ENCODE data around the gene IGF2BP1. TPM values are rescaled to one million over a fixed set of nuclear protein-coding genes. Genes with fewer than 3 reads are reported as not detected.

The IGF2BP1 gene
- total RNA-seq, 1 experiment from 2014 or later = 434 TPM

- Histone ChIP-seq H2BK20ac (ENCODE audit: low read depth, low read length, poor library complexity, severe bottlenecking) (no peak overlapping the region), H4K8ac (replicated peaks; ENCODE audit: insufficient read length, low read depth, low read length) (no peak overlapping the region), H3K23me2 (ENCODE audit: insufficient read length, low read depth, low read length, poor library complexity, severe bottlenecking) (peaks cover 4% of the 10 kb centered on the region), H3K79me1 (ENCODE audit: insufficient read depth, low read depth, low read length, poor library complexity, severe bottlenecking) (peaks cover 11% of the 10 kb centered on the region), H3K4me1 (ENCODE audit: insufficient read depth, low read length) (peaks cover 46% of the 10 kb centered on the region), H3K9ac (ENCODE audit: extremely low read depth, insufficient read length, low read length) (peak overlapping the region; percentile 10), H3K18ac (ENCODE audit: insufficient read length, low read depth, low read length) (no peak overlapping the region), H3K4me2 (ENCODE audit: insufficient read depth, insufficient read length, low read length) (peak overlapping the region; percentile 64), H2BK15ac (ENCODE audit: low read depth, low read length) (no peak overlapping the region), H3T11ph (ENCODE audit: low read length) (no peak overlapping the region), H3K9me3 (ENCODE audit: control insufficient read depth, low read depth, low read length) (no peaks in the 10 kb centered on the region), H2BK120ac (ENCODE audit: low read depth, low read length, poor library complexity, severe bottlenecking) (no peak overlapping the region), H3K14ac (ENCODE audit: insufficient read depth, low read length) (no peak overlapping the region), H4K91ac (ENCODE audit: insufficient read length, low read depth, low read length) (peak overlapping the region; percentile 80), H2AK5ac (ENCODE audit: insufficient read length, low read length) (no peak overlapping the region), H2BK5ac (ENCODE audit: insufficient read length, low read length) (no peak overlapping the region), H4K5ac (ENCODE audit: insufficient read length, low read depth, low read length) (no peak overlapping the region), H3K27ac (ENCODE audit: insufficient read length, low read depth, low read length) (peak overlapping the region; percentile 97), H3K27me3 (ENCODE audit: insufficient read depth, low read length) (no peaks in the 10 kb centered on the region), H3K23ac (ENCODE audit: insufficient read length, low read depth, low read length) (no peak overlapping the region), H4K20me1 (ENCODE audit: control insufficient read depth, insufficient read depth, insufficient read length) (no peaks in the 10 kb centered on the region), H2AFZ (ENCODE audit: low read length) (no peak overlapping the region), H2BK12ac (ENCODE audit: insufficient read length, low read depth, low read length) (no peak overlapping the region), H3K56ac (ENCODE audit: insufficient read length, low read depth, low read length) (no peak overlapping the region), H3K79me2 (ENCODE audit: insufficient read depth, low read length) (peaks cover 42% of the 10 kb centered on the region; the same call in 1 of the 2 replicates), H3K4ac (ENCODE audit: low read depth, low read length) (no peak overlapping the region)
- Mint-ChIP-seq H3K4me3 (peak overlapping the region in 1 of 2 experiments; percentile 66; a peak in 3 of 5 replicates), H3K27ac (peak overlapping the region; percentile 96 to 99 (median 98)), H3K36me3 (ENCODE audit: insufficient read depth in 1 of 3, low read depth in 3 of 3) (peaks cover 35 to 50% (median 48%) of the 10 kb centered on the region in 3 experiments), H3K27me3 (ENCODE audit: low read depth) (no peaks in the 10 kb centered on the region), H3K9me3 (no peaks in the 10 kb centered on the region), H3K4me1 (peaks cover 68 to 77% of the 10 kb centered on the region in 2 experiments)
- no CpG with 5 or more reads among the region's 5 CpGs for WGBS (ENCODE audit: extremely low coverage, insufficient read length, low lambda C conversion rate)
- peak; percentile 59 for DNase-seq
- no peak for TF ChIP-seq CTCF (conservative IDR thresholded peaks at IDR 0.05)
Measured at GRCh38 chr17:49021095-49021767, 24.0 kb downstream of the IGF2BP1 start.

Measured in H9 (cell line).